HG02588 (cell line): Measurements from ENCODE around the gene RORC.
"Not testable (repeated sequence)": the region's sequence is repeated elsewhere in the genome, so short reads cannot be mapped to it uniquely, and the experiment has no call there.

Experiments used
- ATAC-seq: cut with Tn5 transposase; IDR thresholded peaks from one replicate; pipeline ENCODE4 v1.9.1; 2021; ENCODE audit warnings: mild to moderate bottlenecking, moderate library complexity; ENCODE audit not compliant: unreplicated experiment

RORC gene

GRCh38 chr1:151809290-151809984 lies 22.2 kb downstream of the RORC start:
- no peak for ATAC-seq

- ATAC-seq, result no peak
These were observed 23.8 kb downstream of the RORC start for GRCh38 chr1:151807766-151808165.

GRCh38 chr1:151807131-151807530 lies 24.5 kb downstream of the RORC start:
- no peak for ATAC-seq

GRCh38 chr1:151806170-151806569 lies 25.4 kb downstream of the RORC start:
- no peak for ATAC-seq

- ATAC-seq, result no peak
These were observed 26.4 kb downstream of the RORC start, which contains the start of gene LINGO4 for GRCh38 chr1:151805066-151805820. TSS of gene LINGO4 (minus strand) at chr1:151805419. CDS start at chr1:151802704, 2,715 bp downstream.

- ATAC-seq, result no peak
These were observed 27.7 kb downstream of the RORC start for GRCh38 chr1:151803915-151804314.

- ATAC-seq, result no peak
These were observed 28.4 kb downstream of the RORC start for GRCh38 chr1:151803164-151803563.

- no peak for ATAC-seq
These were observed 29.2 kb downstream of the RORC start for GRCh38 chr1:151802372-151802771.

- no peak for ATAC-seq
These were observed 29.8 kb downstream of the RORC start for GRCh38 chr1:151801846-151802245.

- no peak for ATAC-seq
These were observed 30.2 kb downstream of the RORC start for GRCh38 chr1:151801310-151801820.

GRCh38 chr1:151800830-151801229 lies 30.8 kb downstream of the RORC start:
- ATAC-seq, result no peak

GRCh38 chr1:151799179-151800022 lies 32.2 kb downstream of the RORC start:
- ATAC-seq, result no peak

GRCh38 chr1:151798571-151798970 lies 33.0 kb downstream of the RORC start:
- no peak for ATAC-seq

- peak; percentile 2 for ATAC-seq
These were observed 40.5 kb downstream of the RORC start for GRCh38 chr1:151790940-151791651.

GRCh38 chr1:151790071-151790939 lies 41.3 kb downstream of the RORC start, which contains the start of gene TDRKH:
TSS of gene TDRKH (minus strand) at chr1:151790500. CDS start at chr1:151783022, 7,478 bp downstream.
- ATAC-seq, result peak; percentile 95

GRCh38 chr1:151787689-151788088 lies 43.9 kb downstream of the RORC start:
- ATAC-seq, result no peak

GRCh38 chr1:151783796-151784195 lies 47.8 kb downstream of the RORC start:
- ATAC-seq, result no peak

GRCh38 chr1:151782741-151783140 lies 48.9 kb downstream of the RORC start:
- no peak for ATAC-seq

- ATAC-seq, result not testable (repeated sequence)
These were observed 49.6 kb downstream of the RORC start for GRCh38 chr1:151782026-151782425.
